HG03565 (cell line): Measurements from ENCODE around the gene LAMA5.
"Not testable (repeated sequence)": the region's sequence is repeated elsewhere in the genome, so short reads cannot be mapped to it uniquely, and the experiment has no call there.

Experiments
- ATAC-seq: cut with Tn5 transposase; IDR thresholded peaks from one replicate; pipeline ENCODE4 v1.9.1; 2021; ENCODE audit warnings: mild to moderate bottlenecking, moderate library complexity; ENCODE audit not compliant: unreplicated experiment

Gene LAMA5

GRCh38 chr20:62390317-62391164 is 23.4 kb upstream of the LAMA5 start:
- ATAC-seq: no peak

- no peak for ATAC-seq
Measured at GRCh38 chr20:62389601-62390087, 22.5 kb upstream of the LAMA5 start.

DNA sequence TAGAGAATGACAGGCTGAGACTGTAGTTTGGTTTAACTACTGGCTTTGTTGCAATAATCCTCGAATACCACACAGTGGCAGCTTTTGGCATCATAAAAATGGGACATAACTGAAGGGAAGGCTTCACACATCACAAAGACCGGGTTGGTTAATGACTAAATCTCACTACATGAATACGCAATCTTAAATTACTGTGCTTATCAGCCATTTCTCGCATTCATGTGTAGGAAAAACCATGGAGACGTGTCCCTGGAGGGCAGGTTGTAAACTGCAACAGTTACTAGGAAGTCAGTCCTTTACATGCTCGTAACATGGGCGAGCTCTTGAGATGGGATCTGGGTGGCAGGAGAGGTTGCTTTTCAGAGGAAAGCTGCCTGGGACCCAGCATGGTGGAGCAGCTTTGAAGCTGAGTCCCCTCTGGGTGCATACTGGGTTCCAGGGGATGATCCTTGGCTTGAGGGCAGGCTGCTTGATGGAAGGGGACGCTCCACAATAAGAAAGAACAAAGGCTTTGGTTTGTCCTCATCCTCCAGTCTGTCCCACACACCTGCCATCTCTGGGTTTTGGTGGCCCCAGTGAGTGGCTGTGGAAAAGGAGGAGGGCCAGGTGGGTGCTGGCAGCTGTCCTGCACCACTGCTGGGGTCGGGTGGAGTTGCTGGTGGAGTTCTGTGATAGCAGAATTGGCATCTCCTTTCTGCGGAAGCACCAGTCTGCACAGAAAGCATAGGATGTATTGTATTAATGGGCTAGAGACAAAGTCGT is 21.9 kb upstream of the LAMA5 start:
- ATAC-seq: no peak

DNA sequence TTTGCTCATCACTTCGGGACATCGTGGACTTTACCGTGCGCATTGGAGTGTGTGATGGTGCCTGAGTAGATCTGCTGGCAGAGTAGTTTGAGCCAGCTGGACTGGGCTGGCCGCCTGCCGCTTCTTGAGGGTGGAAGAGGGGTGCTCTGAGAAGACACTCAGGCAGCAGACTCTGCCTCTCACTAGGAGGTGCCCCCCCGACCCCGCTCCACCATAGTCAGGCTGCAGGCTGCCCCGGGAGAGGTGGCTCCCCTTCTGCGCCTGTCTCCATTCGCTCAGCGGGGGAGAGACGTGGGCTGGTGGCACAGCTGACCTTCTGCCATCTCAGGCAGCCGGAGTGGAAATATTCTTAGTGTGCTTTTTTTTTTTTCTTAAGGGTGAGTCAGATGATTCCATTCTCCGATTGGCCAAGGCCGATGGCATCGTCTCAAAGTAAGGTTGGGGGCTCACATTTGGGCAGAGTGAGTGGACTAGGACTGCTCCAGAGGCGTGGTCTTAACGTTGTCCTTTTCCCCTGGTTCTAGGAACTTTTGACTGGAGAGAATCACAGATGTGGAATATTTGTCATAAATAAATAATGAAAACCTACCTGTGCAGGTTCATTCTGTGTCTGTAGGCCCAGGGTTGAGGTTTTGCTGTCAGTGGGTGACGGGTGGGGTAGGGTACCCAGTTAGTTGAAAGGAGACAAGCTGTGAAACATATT is 21.0 kb upstream of the LAMA5 start:
- ATAC-seq: no peak

GRCh38 chr20:62387219-62387913 is 20.3 kb upstream of the LAMA5 start:
- no peak for ATAC-seq

DNA sequence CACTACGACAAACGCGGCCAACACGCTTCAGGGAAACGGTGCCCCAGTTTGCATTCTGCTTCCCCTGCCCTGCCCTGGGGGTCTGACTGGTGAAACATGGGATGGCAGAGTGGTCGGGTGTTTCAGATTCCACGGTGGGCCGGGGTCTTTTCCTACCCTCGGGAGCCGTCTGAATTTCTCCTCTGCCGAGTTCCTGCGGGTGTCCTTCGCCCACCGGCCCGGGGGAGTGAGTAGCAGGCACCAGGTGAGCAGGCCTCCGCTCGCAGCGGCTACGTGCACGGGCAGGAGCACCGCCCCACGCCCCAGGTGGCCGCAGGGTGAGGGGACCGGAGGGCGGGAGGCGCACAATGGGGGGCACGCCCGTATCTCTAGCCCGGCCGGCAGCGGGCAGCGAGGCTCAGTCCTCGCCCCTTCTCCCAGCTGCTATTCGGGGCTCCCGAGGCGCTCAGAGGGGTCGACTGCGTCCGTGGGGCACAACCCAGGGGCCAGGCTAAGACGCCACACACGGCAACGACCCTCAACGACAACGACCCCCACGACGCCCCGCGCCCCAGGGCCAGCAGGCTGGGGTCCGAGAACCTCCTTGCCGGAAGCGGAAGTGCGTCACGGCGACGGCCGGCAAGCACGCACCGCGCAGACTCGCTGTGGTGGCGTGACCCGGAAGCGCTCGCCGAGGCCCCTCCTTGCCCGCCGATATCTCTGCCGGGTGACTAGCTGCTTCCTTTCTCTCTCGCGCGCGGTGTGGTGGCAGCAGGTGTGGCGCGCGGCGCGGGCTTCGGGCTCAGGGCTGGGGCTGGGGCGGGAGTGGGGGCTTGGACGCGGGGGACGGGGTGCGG is 19.5 kb upstream of the LAMA5 start, which contains the start of gene RPS21:
RPS21 (plus strand) TSS at position 721 of the 836 bp plus-strand sequence. CDS start 236 bp downstream, outside the sequence.
- peak; percentile 64 for ATAC-seq

- ATAC-seq: no peak
Measured at GRCh38 chr20:62382306-62383198, 15.4 kb upstream of the LAMA5 start.

GRCh38 chr20:62381842-62382241 is 14.7 kb upstream of the LAMA5 start:
- no peak for ATAC-seq

DNA sequence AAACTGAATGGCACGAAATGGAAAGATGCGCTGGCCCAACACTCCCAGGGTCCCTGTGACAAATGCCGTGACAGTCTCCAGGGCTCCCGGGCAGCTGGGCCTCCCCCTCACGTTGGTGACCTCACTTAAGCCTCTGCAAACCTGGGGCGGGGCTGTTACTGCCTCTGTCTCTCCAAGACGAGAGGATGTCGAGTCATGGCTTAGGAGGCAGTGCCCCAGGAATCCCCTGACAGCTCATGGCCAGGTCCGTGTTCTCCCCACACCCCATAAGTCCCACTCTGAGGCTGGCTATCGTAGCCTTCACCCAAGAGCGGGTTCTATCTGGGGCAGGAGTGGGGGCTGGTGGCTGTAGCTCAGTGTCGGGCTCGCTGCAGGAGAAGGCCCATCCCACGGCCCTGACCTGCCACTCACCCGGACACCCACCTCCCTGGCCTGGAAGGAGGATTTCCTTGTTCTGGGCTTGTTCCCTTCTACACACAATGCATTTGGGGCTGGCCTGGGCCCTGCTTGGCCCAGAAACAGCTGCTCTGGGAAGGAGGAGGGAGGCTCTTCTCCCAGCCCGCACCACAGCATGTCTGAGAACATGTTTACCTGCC is 14.2 kb upstream of the LAMA5 start:
- ATAC-seq: no peak

- ATAC-seq: no peak
Measured at GRCh38 chr20:62378215-62378614, 11.1 kb upstream of the LAMA5 start.

DNA sequence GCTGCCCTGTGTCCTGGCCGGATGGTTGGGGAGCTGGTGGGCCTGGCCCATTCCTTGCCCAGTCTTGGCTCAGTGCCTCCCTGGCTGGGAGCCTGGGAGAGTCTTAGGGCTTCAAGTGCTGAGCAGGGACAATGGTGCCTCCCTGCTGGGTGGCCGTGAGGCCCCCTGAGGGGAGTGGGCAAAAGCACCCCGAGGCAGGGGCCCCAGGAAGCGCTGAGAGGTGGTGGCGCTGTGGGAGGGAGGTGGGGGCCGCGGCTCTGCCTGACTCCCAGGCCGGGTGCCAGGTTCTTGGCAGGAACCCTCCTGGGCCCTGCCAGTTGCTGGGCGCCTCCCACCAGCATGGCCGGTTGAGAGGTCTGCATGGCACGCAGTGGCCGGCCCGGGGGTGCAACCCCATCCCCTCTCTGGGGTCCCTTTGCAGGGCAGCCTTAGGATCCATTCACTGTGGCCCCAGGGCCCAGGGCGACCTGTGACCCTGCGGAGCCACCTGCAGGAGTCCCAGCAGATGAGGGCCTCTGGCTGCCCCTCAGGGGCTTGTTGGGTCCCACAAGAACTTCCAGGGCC is 10.6 kb upstream of the LAMA5 start:
- ATAC-seq: no peak

DNA sequence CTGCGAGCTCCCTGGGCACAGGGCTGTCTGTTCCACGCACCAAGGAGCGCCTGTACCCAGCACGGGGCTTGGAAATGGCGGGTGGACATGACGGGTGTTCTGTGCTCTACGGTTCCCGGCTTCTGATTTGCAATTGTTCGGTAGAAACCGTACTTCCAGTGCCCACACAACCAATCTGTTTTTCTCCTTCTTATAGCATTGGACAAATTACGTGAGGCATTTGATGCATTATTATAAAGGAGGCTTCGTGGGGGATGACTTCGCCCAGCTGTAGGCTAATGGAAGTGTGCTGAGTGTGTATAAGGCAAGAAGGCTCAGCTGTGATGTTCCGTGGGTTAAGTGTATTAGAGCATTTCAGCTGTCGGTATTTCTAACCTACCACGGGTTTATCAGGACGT is 10.0 kb upstream of the LAMA5 start:
- no peak for ATAC-seq

DNA sequence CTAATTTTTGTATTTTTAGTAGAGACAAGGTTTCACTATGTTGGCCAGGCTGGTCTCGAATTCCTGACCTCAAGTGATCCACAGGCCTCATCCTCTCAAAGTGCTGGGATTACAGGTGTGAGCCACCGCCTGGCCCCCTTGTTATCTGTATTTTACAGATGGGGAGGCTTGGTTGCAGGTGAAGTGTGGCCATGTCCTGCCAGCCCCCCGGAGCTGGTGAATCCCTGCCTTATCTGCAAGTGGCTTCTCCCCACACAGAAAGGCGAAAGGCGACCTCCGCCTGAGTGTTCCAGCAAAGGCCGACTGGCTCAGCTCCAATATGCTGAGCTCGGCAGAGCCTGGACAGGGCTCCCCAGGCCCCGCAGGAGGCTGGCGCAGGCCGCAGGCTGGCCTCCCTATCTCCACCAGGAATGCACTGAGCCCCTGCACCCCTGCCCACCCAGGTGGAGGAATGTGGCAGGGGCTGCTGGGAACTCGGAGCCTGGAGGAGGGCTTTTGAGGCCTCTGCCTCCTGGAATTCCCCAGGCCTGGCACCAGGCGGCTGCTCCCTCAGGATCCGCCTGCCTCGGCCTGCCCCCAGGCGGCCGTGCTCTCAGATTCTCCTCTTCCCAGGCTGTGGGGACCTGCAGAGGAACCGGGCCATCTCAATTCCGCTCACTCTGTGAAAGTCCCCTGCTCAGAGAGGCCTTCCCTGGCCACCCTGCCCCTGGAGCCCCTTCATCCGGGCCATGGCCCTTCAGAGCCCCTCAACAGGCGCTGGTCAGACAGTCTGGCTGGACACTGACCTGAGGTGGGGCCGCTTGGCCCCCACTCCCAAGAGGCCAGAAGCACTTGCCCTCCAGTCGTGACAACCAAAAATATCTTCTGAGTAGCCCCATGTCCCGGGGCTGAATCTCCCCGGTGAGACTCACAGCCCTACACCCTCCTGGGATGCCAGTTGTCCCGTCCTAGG is 9.3 kb upstream of the LAMA5 start:
- no peak for ATAC-seq

- no peak for ATAC-seq
Measured at GRCh38 chr20:62374331-62375152, 7.4 kb upstream of the LAMA5 start.

DNA sequence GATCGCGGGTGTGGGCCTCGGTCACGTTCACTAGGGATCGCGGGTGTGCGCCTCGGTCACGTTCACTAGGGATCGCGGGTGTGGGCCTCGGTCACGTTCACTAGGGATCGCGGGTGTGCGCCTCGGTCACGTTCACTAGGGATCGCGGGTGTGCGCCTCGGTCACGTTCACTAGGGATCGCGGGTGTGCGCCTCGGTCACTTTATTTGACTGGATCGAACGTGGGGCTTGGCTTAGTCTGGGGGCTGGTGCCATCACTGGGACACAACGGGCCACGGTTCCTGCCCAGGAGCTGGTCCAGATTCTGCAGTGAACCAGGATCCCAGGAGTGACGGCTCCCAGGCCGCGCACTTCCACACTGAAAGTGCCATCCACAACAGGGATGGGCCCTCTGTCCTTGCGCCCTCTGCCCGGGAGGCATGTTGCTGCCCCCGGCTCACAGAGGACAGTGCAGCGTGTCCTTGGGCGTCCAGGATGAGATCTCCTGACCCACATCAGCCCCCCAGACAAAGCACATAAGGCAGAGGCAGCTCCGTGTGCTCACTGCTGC is 6.6 kb upstream of the LAMA5 start:
- ATAC-seq: not testable (repeated sequence)
